Kidney epithelial cell (primary cell): ENCODE results near the gene TRIM28. TPM values are rescaled to one million over a fixed set of nuclear protein-coding genes. Genes with fewer than 3 reads are reported as not detected.

Experiments used
- DNase-seq: peaks from one replicate; pipeline ENCODE4 v3.0.0-alpha.2; 2010; ENCODE audit warnings: low read depth
- H3K27me3 ChIP-seq: 2 replicates; pipeline ENCODE4 v1.6.0; 2011; ENCODE audit warnings: low read length; ENCODE audit not compliant: control insufficient read depth, insufficient read depth
- H3K36me3 ChIP-seq: 2 replicates; pipeline ENCODE4 v1.5.1; 2011; ENCODE audit warnings: low read length; ENCODE audit not compliant: control insufficient read depth, insufficient read depth
- H3K4me3 ChIP-seq: 2 replicates; pipeline ENCODE4 v1.5.1; 2011; ENCODE audit warnings: low read depth, mild to moderate bottlenecking, control low read depth, low read length
- total RNA-seq: library from RNA; depleted of rRNA; stranded (reverse); fragments of >200 nt; gene quantifications from 2 replicates; pipeline ENCODE4 v1.2.3, GENCODE V29; 2015
- TF ChIP-seq, protein P1 (sequence below): IDR thresholded peaks from 2 replicates; pipeline ENCODE4 v1.5.1; 2011; ENCODE audit warnings: mild to moderate bottlenecking, moderate library complexity, low read length, control low read depth, inconsistent platforms; ENCODE audit not compliant: insufficient read depth, poor library complexity, severe bottlenecking

The TRIM28 gene
- total RNA-seq, 1 donor from 2014 or later, result 381 TPM

DNA sequence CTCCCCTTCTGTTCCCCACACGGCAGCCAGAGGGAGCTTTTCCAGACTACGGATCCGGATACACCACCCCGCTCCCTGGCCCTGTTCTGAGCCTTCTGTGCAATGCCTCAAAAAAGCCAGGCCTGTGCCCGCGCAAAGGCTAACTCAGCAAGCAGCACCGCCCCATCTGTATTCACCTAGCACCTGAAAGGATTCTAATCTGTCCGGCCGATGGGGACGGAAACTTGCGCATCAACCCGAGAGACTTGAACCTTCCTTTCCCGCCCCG, 24.8 kb upstream of the TRIM28 start:
- H3K4me3 ChIP-seq, result peak overlapping the region; percentile 92
- DNase-seq, result no peak
- no peaks in the 10 kb centered on the region for H3K27me3 ChIP-seq
- TF ChIP-seq, protein P1, sequence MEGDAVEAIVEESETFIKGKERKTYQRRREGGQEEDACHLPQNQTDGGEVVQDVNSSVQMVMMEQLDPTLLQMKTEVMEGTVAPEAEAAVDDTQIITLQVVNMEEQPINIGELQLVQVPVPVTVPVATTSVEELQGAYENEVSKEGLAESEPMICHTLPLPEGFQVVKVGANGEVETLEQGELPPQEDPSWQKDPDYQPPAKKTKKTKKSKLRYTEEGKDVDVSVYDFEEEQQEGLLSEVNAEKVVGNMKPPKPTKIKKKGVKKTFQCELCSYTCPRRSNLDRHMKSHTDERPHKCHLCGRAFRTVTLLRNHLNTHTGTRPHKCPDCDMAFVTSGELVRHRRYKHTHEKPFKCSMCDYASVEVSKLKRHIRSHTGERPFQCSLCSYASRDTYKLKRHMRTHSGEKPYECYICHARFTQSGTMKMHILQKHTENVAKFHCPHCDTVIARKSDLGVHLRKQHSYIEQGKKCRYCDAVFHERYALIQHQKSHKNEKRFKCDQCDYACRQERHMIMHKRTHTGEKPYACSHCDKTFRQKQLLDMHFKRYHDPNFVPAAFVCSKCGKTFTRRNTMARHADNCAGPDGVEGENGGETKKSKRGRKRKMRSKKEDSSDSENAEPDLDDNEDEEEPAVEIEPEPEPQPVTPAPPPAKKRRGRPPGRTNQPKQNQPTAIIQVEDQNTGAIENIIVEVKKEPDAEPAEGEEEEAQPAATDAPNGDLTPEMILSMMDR, result peak; percentile 91
- H3K36me3 ChIP-seq, result no peaks in the 10 kb centered on the region

DNA sequence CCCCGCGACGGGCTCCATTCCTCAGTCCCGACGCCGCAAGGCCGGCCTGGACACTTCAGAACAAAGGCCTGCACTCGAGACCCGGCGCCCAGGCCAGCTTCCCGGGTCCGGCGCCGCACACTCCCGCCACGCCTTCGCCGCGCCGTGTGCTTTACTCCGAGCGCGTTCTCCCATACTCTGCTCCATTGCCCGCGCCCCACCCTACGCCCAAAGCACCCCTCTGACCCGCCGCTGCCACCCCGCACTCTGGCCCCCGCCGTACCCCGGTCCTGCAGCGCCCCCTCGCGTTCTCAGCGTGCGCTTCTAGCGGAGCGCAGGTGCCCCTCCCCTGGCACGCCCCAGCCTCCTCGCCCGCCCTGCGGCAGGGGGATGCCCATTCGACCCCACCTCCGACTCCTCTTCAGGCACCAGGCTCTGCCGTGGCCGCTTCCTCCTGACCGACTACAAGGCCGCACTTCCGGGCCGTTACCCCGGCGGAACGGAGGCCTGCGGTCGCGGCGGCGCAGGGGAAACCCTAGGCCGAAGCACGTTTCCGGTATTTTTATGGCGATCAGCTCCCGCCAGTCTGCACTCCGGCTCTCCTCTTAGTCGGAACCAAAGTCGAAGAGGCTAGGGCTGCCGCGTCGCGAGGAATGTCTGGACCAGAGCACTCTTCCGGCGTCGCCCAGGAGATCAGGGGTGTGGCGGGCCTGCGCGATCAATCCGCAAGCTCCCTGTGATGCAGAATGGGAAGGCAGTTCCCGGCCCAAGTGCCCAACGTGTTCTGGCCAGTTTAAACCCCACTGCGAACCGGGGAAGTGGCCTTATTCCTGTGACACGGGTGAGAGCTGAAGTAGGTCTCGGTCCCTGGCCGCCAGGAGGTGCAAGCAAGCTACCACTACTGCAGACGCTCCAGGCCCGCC, 24.3 kb upstream of the TRIM28 start, which contains the start of gene ZBTB45:
Gene ZBTB45 (minus strand): TSS at position 456 of the 902 bp plus-strand sequence. CDS start 2,137 bp downstream, outside the sequence.
- Histone ChIP-seq H3K36me3 (no peaks in the 10 kb centered on the region), H3K4me3 (peak within 1 kb of the TSS; percentile 92), H3K27me3 (no peaks in the 10 kb centered on the region)
- DNase-seq, result peak; percentile 71
- TF ChIP-seq, protein P1, result peak; percentile 81

DNA sequence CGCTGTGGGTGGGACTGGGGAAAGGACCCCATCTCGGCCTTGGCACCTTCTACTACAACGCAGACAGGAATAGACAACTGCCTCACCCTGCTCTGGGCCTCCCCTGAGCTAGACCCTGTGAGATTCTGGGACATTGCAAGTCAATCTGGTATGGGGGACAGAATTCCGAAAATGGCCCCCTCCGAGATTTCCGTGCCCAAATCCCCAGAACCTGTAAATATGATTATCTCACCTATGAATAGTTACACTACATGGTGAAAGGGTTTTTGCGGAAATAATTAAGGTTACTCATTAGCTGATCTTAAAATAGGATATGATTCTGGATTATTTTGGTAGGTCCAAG, 23.6 kb upstream of the TRIM28 start:
- TF ChIP-seq, protein P1, result no peak
- peak overlapping the region; percentile 92 for H3K4me3 ChIP-seq
- H3K36me3 ChIP-seq, result no peaks in the 10 kb centered on the region
- no peaks in the 10 kb centered on the region for H3K27me3 ChIP-seq
- no peak for DNase-seq

DNA sequence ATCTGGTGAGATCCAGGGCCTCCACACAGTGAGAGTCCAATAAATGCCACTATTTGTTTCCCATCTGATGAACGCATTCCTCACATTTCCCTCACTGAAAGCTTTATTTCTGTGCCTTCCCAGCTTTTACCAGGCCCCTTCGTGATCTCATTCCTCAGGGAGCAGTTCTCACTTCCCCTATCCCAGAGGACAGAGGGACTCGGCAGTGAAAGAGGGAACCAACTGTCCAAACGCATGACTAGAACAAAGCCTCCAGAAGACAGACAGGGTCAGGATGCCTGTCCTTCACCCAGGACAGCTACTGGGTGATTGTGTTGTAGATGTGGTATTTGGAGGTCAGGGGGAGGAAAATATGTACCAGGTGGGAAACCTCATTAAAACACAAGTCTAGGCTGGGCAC, 22.2 kb upstream of the TRIM28 start:
- Histone ChIP-seq H3K36me3 (no peaks in the 10 kb centered on the region), H3K27me3 (no peaks in the 10 kb centered on the region), H3K4me3 (no peak overlapping the region)
- DNase-seq, result no peak
- TF ChIP-seq, protein P1, result no peak

DNA sequence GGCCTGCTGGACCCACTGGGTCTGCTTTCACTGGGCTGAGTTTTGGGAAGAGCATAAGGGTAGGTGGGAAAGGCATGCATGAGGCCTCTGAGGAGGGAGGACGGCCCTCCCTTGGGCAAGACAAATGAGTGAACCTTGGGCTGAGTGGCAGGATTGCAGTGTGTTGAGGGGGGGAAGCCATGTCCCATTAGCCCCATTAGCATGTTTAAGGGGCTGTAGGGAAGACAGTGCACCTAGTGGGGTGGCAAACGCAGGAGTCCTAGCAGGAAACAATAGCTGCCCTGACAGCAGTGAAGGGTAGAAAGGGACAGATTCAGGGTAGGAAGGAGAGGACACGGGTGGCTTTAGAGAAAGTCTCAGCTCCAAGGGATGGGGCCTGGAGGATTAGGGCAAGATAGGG, 21.2 kb upstream of the TRIM28 start:
- TF ChIP-seq, protein P1, result no peak
- Histone ChIP-seq H3K27me3 (no peaks in the 10 kb centered on the region), H3K36me3 (no peaks in the 10 kb centered on the region), H3K4me3 (no peak overlapping the region)
- no peak for DNase-seq

DNA sequence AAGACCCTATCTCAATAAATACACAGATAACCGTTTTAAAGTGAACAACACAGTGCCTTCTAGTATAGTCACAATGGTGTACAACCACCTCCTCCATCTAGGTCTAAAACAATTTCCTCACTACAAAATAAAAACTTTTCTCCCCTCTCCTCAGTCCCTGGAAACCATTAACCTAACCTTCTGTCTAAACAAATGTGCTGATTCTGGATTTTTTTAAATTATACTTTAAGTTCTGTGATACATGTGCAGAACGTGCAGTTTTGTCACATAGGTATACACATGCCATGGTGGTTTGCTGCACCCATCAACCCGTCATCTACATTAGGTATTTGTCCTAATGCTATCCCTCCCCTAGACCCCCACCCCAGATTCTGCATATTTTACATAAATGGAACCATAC, 14.5 kb upstream of the TRIM28 start:
- H3K4me3 ChIP-seq, result no peak overlapping the region
- TF ChIP-seq, protein P1, result no peak
- no peaks in the 10 kb centered on the region for H3K36me3 ChIP-seq
- H3K27me3 ChIP-seq, result no peaks in the 10 kb centered on the region
- DNase-seq, result no peak
